ENCODE results near the gene CRYGD. TPM values are rescaled to one million over a fixed set of nuclear protein-coding genes. Genes with fewer than 3 reads are reported as not detected.

Gene CRYGD
- total RNA-seq, 4 donors from 2014 or later, result not detected

DNA sequence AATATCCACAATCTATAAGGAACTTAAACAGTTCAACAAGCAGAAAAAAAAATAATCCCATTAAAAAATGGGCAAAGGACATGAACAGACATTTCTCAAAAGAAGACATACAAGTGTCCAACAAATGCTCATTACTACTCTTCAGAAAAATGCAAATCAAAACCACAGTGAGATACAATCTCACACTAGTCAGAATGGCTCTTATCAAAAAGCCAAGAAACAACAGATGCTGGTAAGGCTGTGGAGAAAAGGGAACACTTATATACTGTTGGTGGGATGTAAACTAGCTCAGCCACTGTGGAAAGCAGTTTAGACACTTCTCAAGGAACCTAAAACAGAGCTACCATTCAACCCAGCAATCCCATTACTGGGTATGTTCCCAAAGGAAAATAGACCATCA lies 28.8 kb upstream of the CRYGD start:
- DNase-seq, result no peak
- intact Hi-C loops (cut with DNase I), result no loop called here
- TF ChIP-seq, protein P1, sequence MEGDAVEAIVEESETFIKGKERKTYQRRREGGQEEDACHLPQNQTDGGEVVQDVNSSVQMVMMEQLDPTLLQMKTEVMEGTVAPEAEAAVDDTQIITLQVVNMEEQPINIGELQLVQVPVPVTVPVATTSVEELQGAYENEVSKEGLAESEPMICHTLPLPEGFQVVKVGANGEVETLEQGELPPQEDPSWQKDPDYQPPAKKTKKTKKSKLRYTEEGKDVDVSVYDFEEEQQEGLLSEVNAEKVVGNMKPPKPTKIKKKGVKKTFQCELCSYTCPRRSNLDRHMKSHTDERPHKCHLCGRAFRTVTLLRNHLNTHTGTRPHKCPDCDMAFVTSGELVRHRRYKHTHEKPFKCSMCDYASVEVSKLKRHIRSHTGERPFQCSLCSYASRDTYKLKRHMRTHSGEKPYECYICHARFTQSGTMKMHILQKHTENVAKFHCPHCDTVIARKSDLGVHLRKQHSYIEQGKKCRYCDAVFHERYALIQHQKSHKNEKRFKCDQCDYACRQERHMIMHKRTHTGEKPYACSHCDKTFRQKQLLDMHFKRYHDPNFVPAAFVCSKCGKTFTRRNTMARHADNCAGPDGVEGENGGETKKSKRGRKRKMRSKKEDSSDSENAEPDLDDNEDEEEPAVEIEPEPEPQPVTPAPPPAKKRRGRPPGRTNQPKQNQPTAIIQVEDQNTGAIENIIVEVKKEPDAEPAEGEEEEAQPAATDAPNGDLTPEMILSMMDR (IDR thresholded peaks at IDR 0.05), result no peak
- no peak for TF ChIP-seq POLR2A (IDR thresholded peaks at IDR 0.05)

DNA sequence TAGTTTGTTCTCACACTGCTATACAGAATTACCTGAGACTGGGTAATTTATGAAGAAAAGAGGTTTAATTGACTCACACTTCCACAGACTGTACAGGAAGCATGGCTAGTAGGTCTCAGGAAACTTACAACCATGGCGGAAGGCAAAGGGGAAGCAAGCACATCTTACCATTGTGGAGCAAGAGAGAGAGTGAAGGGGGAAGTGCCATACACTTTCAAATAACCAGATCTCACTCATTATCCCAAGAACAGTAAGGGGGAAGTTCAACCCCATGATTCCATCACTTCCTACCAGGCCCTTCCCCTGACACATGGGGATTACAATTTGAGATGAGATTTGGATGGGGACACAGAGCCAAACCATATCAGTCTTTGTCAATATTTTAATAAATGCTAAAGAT lies 26.6 kb upstream of the CRYGD start:
- WGBS, 2 donors, result 82 to 89% methylated on average over 1 of the region's 1 CpG
- Histone ChIP-seq H3K9me3 (no peaks in the 10 kb centered on the region), H3K4me1 (no peaks in the 10 kb centered on the region), H3K27ac (no peak overlapping the region), H3K4me3 (replicated peaks in 1 of 3) (no peak overlapping the region), H3K27me3 (no peaks in the 10 kb centered on the region), H3K36me3 (no peaks in the 10 kb centered on the region)
- intact Hi-C loops (cut with DNase I), result no loop called here
- TF ChIP-seq, protein P1 (IDR thresholded peaks at IDR 0.05), result no peak
- TF ChIP-seq POLR2A (IDR thresholded peaks at IDR 0.05), result no peak
- no peak for DNase-seq

More for the DNA sequence above, 28.8 kb upstream of the CRYGD start:
- Histone ChIP-seq H3K4me3 (replicated peaks in 1 of 3) (no peak overlapping the region), H3K27ac (no peak overlapping the region), H3K36me3 (no peaks in the 10 kb centered on the region), H3K9me3 (no peaks in the 10 kb centered on the region), H3K4me1 (no peaks in the 10 kb centered on the region), H3K27me3 (no peaks in the 10 kb centered on the region)

DNA sequence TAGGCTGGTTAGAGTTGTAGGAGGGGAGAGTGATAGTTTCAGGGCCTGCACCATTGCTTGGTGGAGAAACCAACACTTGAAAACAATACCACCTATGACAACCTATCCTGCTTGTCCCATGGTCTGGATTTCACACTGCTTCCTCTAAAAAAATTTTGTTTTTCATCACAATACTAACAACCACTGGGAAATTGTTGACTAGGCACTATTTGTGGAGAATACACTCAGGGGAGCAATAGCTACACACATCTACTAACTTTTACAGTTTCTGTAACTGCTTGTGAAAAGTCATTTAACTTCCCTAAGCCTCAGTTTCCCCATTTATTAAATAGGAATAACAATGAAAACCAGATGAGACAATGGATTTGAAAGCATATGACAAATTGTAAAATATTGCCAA lies 25.8 kb upstream of the CRYGD start:
- TF ChIP-seq, protein P1 (IDR thresholded peaks at IDR 0.05), result no peak
- TF ChIP-seq POLR2A (IDR thresholded peaks at IDR 0.05), result no peak
- Histone ChIP-seq H3K9me3 (no peaks in the 10 kb centered on the region), H3K27me3 (no peaks in the 10 kb centered on the region), H3K36me3 (no peaks in the 10 kb centered on the region), H3K4me3 (replicated peaks in 1 of 3) (no peak overlapping the region), H3K4me1 (no peaks in the 10 kb centered on the region), H3K27ac (no peak overlapping the region)
- no peak for DNase-seq
- intact Hi-C loops (cut with DNase I), result no loop called here

DNA sequence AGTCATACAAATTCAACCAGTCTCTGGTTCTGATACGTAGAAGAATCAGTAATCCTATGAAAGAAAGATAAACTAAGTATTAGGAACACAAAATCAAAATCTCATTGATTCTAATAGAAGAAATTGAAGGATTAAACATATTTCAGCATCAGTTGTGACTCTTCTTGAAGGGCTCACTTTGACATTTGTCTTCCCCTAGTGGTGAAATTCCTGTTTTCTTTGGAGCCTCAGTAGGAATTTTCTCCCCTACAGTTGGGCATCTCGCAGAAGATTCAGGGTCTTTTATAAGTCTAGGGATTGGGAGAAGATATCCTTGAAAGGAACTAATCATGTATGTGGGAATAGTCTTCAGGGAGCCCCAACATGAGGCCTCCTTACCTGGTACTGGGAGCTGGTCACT lies 24.5 kb upstream of the CRYGD start:
- WGBS, 2 donors, result 64 to 75% methylated on average over 2 of the region's 2 CpGs
- TF ChIP-seq, protein P1 (IDR thresholded peaks at IDR 0.05), result no peak
- TF ChIP-seq POLR2A (IDR thresholded peaks at IDR 0.05), result no peak
- intact Hi-C loops (cut with DNase I), result no loop called here

GRCh38 chr2:208147759-208148158 lies 23.4 kb upstream of the CRYGD start:
- WGBS, 2 donors, result 83 to 88% methylated on average over 3 of the region's 3 CpGs
- H3K36me3 ChIP-seq, result no peaks in the 10 kb centered on the region
- TF ChIP-seq POLR2A (IDR thresholded peaks at IDR 0.05), result no peak
- TF ChIP-seq, protein P1 (IDR thresholded peaks at IDR 0.05), result no peak
- intact Hi-C loops (cut with DNase I), result no loop called here
- no peak overlapping the region for H3K4me3 ChIP-seq (replicated peaks in 1 of 3)
- H3K9me3 ChIP-seq, result no peaks in the 10 kb centered on the region
- no peaks in the 10 kb centered on the region for H3K4me1 ChIP-seq
- no peak overlapping the region for H3K27ac ChIP-seq
- H3K27me3 ChIP-seq, result no peaks in the 10 kb centered on the region
- no peak for DNase-seq

More for the DNA sequence above, 24.5 kb upstream of the CRYGD start:
- no peak overlapping the region for H3K4me3 ChIP-seq (replicated peaks in 1 of 3)
- H3K27me3 ChIP-seq, result no peaks in the 10 kb centered on the region
- no peaks in the 10 kb centered on the region for H3K36me3 ChIP-seq
- no peaks in the 10 kb centered on the region for H3K4me1 ChIP-seq
- no peak for DNase-seq
- H3K27ac ChIP-seq, result no peak overlapping the region
- no peaks in the 10 kb centered on the region for H3K9me3 ChIP-seq

Data from thyroid gland (tissue), 4 donors.